Right lobe of liver (tissue), 6 donors: ENCODE data around the gene SETBP1. TPM values are rescaled to one million over a fixed set of nuclear protein-coding genes. Genes with fewer than 3 reads are reported as not detected.

Source experiments
- ATAC-seq, 4 donors: fragments of 200-7000 bp; cut with Tn5 transposase; one replicate each; pipeline ENCODE4 v1.9.1; 2020; ENCODE audit warnings: mild to moderate bottlenecking in 4 of 4, moderate library complexity in 4 of 4
- DNase-seq, 3 donors: peaks; one replicate each; pipeline ENCODE4 v3.0.0-alpha.2; 2020
- H3K27ac ChIP-seq, 3 donors: fragments of 200-600 bp; one replicate each; pipeline ENCODE4 v1.8.0; 2022
- H3K27me3 ChIP-seq, 2 donors: fragments of 200-600 bp; one replicate each; pipeline ENCODE4 v1.8.0; 2022
- H3K36me3 ChIP-seq, 4 donors: fragments of 200-600 bp; sonication (generic) in 1 of 4; one replicate each; pipeline versions ENCODE4 v1.5.1 to v1.8.0; 2017 to 2022; ENCODE audit warnings: control low read depth in 1 of 4
- H3K4me1 ChIP-seq, 4 donors: fragments of 200-600 bp; sonication (generic) in 1 of 4; one replicate each; pipeline versions ENCODE4 v1.5.1 to v1.8.0; 2017 to 2022; ENCODE audit warnings: control low read depth in 1 of 4
- H3K4me3 ChIP-seq, 3 donors: fragments of 200-600 bp; one replicate each; pipeline ENCODE4 v1.8.0; 2022
- H3K9me3 ChIP-seq, 4 donors: fragments of 200-600 bp; sonication (generic) in 1 of 4; one replicate each; pipeline versions ENCODE4 v1.5.1 to v1.8.0; 2017 to 2022; ENCODE audit warnings: control low read depth in 1 of 4
- POLR2A ChIP-seq: fragments of 450-650 bp; IDR thresholded peaks from one replicate; pipeline ENCODE4 v1.6.1; 2017; ENCODE audit warnings: antibody characterized with exemption, mild to moderate bottlenecking
- WGBS: methylation state at CpG from one replicate; pipeline ENCODE4 v1.1.6; 2018; ENCODE audit warnings: low coverage, low lambda C conversion rate; ENCODE audit not compliant: insufficient coverage; ENCODE audit errors: missing lambda C conversion rate; 5-methylcytosine and 5-hydroxymethylcytosine counted together
- intact Hi-C, 2 donors: fragments of 100-400 bp; cut with DNase I; formaldehyde crosslinking; loops; one replicate each; pipeline versions ENCODE4 v1.11.2 to v1.14.1; 2022
- total RNA-seq, 6 experiments: library from RNA; depleted of rRNA in 2 of 6; stranded (reverse); fragments of >200 nt in 2 of 6; fragmentation: NEBNext Ultra II Directional in 3 of 6; extraction: Animal tissue kit (Norgen Biotek cat#: 25700) in 3 of 6; gene quantifications; one replicate each; pipeline versions ENCODE4 v1.1.0 to v1.2.4, GENCODE V29; 2016 to 2023
- TF ChIP-seq, protein P1 (sequence below), 4 donors: fragments of 200-600 bp in 3 of 4; fragments of 450-650 bp in 1 of 4; IDR thresholded peaks; one replicate each; pipeline versions ENCODE4 v1.5.1 to v1.8.0; 2016 to 2022; ENCODE audit warnings: antibody characterized with exemption in 4 of 4, mild to moderate bottlenecking in 2 of 4
- donor health status: DM: no; HTN: yes; CAD: no.
- donor health status: DM: no; HTN: no; CAD: no.
- donor health status: DM: no; HTN: no; CAD: no.
- donor health status: DM: no; HTN: yes; CAD: no.
- donor health status: DM: no; HTN: yes; CAD: no.

The SETBP1 gene
- total RNA-seq, 6 experiments from 2014 or later, result 14.3 to 29.1 (median 16.6) TPM

DNA sequence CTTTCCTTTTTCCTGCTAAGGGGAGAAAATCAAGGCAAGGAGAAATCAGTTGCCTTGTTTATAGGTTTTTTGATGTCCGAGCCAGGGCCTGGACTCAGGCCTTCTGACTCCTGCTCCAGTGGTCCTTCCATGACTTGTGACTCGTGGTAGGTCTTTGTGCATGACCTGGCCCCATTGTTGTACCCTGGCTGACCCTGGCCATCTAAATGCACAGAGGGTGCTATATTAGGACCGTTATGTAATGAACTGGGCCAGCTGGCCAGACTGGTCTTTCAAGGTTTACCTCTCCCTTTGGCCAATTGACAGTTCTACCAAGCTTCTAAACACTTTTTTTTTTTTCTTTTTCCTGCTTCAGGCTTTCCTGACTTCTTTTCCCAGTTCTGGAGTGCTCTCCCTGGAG lies 81.1 kb downstream of the SETBP1 start:
- no peak for TF ChIP-seq POLR2A
- TF ChIP-seq, protein P1, sequence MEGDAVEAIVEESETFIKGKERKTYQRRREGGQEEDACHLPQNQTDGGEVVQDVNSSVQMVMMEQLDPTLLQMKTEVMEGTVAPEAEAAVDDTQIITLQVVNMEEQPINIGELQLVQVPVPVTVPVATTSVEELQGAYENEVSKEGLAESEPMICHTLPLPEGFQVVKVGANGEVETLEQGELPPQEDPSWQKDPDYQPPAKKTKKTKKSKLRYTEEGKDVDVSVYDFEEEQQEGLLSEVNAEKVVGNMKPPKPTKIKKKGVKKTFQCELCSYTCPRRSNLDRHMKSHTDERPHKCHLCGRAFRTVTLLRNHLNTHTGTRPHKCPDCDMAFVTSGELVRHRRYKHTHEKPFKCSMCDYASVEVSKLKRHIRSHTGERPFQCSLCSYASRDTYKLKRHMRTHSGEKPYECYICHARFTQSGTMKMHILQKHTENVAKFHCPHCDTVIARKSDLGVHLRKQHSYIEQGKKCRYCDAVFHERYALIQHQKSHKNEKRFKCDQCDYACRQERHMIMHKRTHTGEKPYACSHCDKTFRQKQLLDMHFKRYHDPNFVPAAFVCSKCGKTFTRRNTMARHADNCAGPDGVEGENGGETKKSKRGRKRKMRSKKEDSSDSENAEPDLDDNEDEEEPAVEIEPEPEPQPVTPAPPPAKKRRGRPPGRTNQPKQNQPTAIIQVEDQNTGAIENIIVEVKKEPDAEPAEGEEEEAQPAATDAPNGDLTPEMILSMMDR (IDR thresholded peaks at IDR 0.05), result no peak
- DNase-seq, result no peak
- WGBS, result 27% methylated on average over 3 of the region's 3 CpGs
- Histone ChIP-seq H3K4me3 (no peak overlapping the region), H3K27me3 (no peaks in the 10 kb centered on the region), H3K4me1 (peaks cover 0 to 21% (median 0%) of the 10 kb centered on the region in 4 donors), H3K36me3 (no peaks in the 10 kb centered on the region), H3K9me3 (no peaks in the 10 kb centered on the region), H3K27ac (no peak overlapping the region)
- peak in 3 of 4 donors; percentile 17 to 57 (median 30) for ATAC-seq
- intact Hi-C loops, result no loop called here

DNA sequence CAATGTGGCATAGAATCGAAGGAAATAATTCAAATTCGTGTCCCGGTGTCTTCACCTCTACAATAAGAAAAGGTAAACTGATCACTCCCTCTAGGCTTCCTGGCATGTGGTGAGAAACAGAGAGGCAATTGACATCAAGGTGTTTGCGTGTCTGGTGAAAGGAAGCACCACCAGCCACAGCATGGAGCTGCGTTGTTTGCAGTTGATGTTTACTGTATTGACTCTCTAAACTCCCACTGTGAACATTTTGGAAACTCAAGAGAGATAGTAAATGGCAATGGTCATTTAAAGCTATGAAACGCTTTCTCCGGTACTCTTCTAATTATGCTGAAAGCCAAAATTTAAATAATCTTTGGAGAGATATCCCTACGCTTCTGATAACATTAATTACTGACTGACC lies 82.6 kb downstream of the SETBP1 start:
- TF ChIP-seq POLR2A, result no peak
- TF ChIP-seq, protein P1 (IDR thresholded peaks at IDR 0.05), result no peak
- H3K9me3 ChIP-seq, result no peaks in the 10 kb centered on the region
- WGBS, result 75% methylated on average over 8 of the region's 8 CpGs
- H3K4me1 ChIP-seq, result peaks cover 0 to 21% (median 0%) of the 10 kb centered on the region in 4 donors
- H3K36me3 ChIP-seq, result no peaks in the 10 kb centered on the region
- no peak overlapping the region for H3K4me3 ChIP-seq
- intact Hi-C loops, result no loop called here
- no peak overlapping the region for H3K27ac ChIP-seq
- H3K27me3 ChIP-seq, result no peaks in the 10 kb centered on the region
- DNase-seq (no peak), ATAC-seq (peak in 2 of 4 donors; percentile 58 to 60)

GRCh38 chr18:44764863-44765262 lies 84.2 kb downstream of the SETBP1 start:
- DNase-seq (no peak), ATAC-seq (peak; percentile 56 to 88 (median 70))
- H3K4me1 ChIP-seq, result peaks cover 0 to 21% (median 0%) of the 10 kb centered on the region in 4 donors
- no peaks in the 10 kb centered on the region for H3K9me3 ChIP-seq
- no peak overlapping the region for H3K4me3 ChIP-seq
- 59% methylated on average over 3 of the region's 3 CpGs for WGBS
- H3K27ac ChIP-seq, result peak overlapping the region in 1 of 3 donors; percentile 47
- intact Hi-C loops, result no loop called here
- H3K36me3 ChIP-seq, result no peaks in the 10 kb centered on the region
- TF ChIP-seq, protein P1 (IDR thresholded peaks at IDR 0.05), result no peak
- no peak for TF ChIP-seq POLR2A
- no peaks in the 10 kb centered on the region for H3K27me3 ChIP-seq

DNA sequence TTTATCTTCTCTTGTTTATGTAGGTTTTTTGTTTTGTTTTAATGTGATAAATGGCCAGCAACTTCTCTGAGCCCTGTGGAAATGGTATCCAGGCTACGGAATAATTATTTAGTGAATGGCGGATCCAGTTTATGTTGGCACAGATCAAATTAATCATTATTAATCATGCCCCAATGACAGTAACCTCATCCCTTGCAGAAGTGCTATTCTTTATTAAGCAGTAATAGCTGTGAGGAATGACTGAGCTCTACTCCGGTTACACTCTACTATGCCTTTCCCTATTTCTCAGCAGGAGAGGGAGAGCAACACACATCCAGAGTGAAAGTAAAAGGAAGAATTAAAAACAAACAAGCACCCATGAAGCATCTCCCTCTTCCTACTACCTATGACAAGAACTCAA lies 84.8 kb downstream of the SETBP1 start:
- ATAC-seq (peak in 1 of 4 donors; percentile 10), DNase-seq (no peak)
- Histone ChIP-seq H3K27ac (peak overlapping the region in 1 of 3 donors; percentile 47), H3K9me3 (no peaks in the 10 kb centered on the region), H3K4me1 (peaks cover 0 to 22% (median 0%) of the 10 kb centered on the region in 4 donors), H3K36me3 (no peaks in the 10 kb centered on the region), H3K4me3 (no peak overlapping the region), H3K27me3 (no peaks in the 10 kb centered on the region)
- intact Hi-C loops, result no loop called here
- TF ChIP-seq, protein P1 (IDR thresholded peaks at IDR 0.05), result no peak
- TF ChIP-seq POLR2A, result no peak
- 84% methylated on average over 3 of the region's 3 CpGs for WGBS

DNA sequence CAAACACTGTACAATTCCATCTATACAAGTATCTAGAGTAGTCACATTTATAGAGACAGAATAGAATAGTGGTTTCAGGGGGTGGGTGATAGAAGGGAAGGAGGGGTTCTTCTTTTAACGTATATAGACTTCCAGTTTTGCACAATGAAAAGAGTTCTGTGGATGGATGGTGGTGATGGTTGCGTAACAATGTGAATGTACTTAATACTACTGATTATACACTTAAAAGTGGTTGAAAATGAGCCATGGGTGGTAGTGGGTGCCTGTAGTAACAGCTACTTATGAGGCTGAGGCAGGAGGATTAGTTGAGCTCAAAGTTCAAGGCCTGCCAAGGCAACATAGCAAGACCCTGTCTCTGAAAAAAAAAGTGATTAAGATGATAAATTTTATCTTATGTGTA lies 85.8 kb downstream of the SETBP1 start:
- Histone ChIP-seq H3K27ac (no peak overlapping the region), H3K4me3 (no peak overlapping the region), H3K36me3 (no peaks in the 10 kb centered on the region), H3K27me3 (no peaks in the 10 kb centered on the region), H3K9me3 (no peaks in the 10 kb centered on the region), H3K4me1 (peaks cover 0 to 29% (median 4%) of the 10 kb centered on the region in 4 donors)
- intact Hi-C loops, result no loop called here
- DNase-seq, result no peak
- ATAC-seq, result no peak
- WGBS, result 86% methylated on average over 2 of the region's 2 CpGs
- no peak for TF ChIP-seq POLR2A
- TF ChIP-seq, protein P1 (IDR thresholded peaks at IDR 0.05), result no peak
